Thyroid gland (tissue), 4 donors: ENCODE data around the gene ARSI.

ENCODE experiments used
- CTCF ChIP-seq, 6 experiments: fragments of 200-600 bp in 3 of 6; fragments of 450-650 bp in 3 of 6; sonication (generic) in 3 of 6; IDR thresholded peaks; one replicate each; pipeline ENCODE4 v1.5.1; 2016 to 2019; ENCODE audit warnings: antibody characterized with exemption in 6 of 6, mild to moderate bottlenecking in 2 of 6, inconsistent platforms in 1 of 6, moderate library complexity in 1 of 6
- POLR2A ChIP-seq, 2 donors: fragments of 450-650 bp; IDR thresholded peaks; one replicate each; pipeline ENCODE4 v1.6.1; 2017; ENCODE audit warnings: antibody characterized with exemption in 2 of 2, mild to moderate bottlenecking in 2 of 2, moderate library complexity in 1 of 2

- TF ChIP-seq CTCF (IDR thresholded peaks at IDR 0.05) (no peak), POLR2A (IDR thresholded peaks at IDR 0.05) (no peak)
These were observed 13.6 kb upstream of the ARSI start for GRCh38 chr5:150316320-150316719.
